SK-N-SH treated with all-trans-retinoic acid at 6 μM for 48 hours (cell line): ENCODE data around the gene TSKU.

ENCODE experiments used
- BACH2 ChIP-seq: fragments of 250-450 bp; sonication (Bioruptor Pico); IDR thresholded peaks from 2 replicates; pipeline ENCODE4 v1.9.0; 2021; ENCODE audit warnings: mild to moderate bottlenecking, borderline replicate concordance
- ESRRG ChIP-seq: fragments of 250-450 bp; sonication (Bioruptor Pico); IDR thresholded peaks from 2 replicates; pipeline ENCODE4 v1.6.1; 2021; ENCODE audit warnings: mild to moderate bottlenecking
- RARB ChIP-seq: fragments of 250-450 bp; sonication (Bioruptor Pico); IDR thresholded peaks from 2 replicates; pipeline ENCODE4 v1.8.0; 2021; ENCODE audit warnings: mild to moderate bottlenecking, moderate library complexity
- TCF4 ChIP-seq: fragments of 250-450 bp; sonication (Bioruptor Pico); IDR thresholded peaks from 2 replicates; pipeline ENCODE4 v1.8.0; 2021; ENCODE audit warnings: mild to moderate bottlenecking, moderate library complexity, borderline replicate concordance
- ZNF8 ChIP-seq: fragments of 450-650 bp; formaldehyde crosslinking; IDR thresholded peaks from 2 replicates; pipeline ENCODE4 v1.5.0; 2020; ENCODE audit warnings: mild to moderate bottlenecking, moderate library complexity
- TF ChIP-seq, protein P1 (sequence below): fragments of 250-450 bp; sonication (Bioruptor Pico); IDR thresholded peaks from 2 replicates; pipeline ENCODE4 v1.5.1; 2021; ENCODE audit warnings: mild to moderate bottlenecking, moderate library complexity

DNA sequence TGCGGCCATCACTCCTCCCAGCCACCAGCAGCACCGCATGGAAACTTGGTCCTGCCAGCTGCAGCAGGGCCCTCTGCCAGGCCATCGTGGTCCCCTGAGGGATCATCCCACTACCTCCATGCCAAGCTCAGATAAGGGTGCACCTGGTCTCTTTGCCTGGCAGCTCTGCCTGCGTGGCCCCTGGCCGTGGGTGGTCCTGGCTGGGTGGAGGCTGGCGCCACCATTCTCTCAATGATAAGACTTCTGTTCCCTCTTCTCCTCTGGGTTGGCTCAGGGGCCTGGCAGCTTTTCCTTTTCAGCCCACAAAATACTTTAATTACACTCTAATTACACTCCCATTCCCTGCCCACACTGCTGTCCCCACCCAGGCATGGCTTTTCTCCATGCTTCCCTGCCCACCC, 26.8 kb upstream of the TSKU start:
- TF ChIP-seq ZNF8 (no peak), RARB (CRISPR knock-in tag) (no peak), ESRRG (CRISPR knock-in tag) (no peak), TCF4 (CRISPR knock-in tag) (no peak), BACH2 (CRISPR knock-in tag) (no peak)
- TF ChIP-seq, protein P1, sequence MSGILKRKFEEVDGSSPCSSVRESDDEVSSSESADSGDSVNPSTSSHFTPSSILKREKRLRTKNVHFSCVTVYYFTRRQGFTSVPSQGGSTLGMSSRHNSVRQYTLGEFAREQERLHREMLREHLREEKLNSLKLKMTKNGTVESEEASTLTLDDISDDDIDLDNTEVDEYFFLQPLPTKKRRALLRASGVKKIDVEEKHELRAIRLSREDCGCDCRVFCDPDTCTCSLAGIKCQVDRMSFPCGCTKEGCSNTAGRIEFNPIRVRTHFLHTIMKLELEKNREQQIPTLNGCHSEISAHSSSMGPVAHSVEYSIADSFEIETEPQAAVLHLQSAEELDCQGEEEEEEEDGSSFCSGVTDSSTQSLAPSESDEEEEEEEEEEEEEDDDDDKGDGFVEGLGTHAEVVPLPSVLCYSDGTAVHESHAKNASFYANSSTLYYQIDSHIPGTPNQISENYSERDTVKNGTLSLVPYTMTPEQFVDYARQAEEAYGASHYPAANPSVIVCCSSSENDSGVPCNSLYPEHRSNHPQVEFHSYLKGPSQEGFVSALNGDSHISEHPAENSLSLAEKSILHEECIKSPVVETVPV: no peak
